Stomach (tissue), 9 donors: ENCODE results near the gene OPCML. TPM values are rescaled to one million over a fixed set of nuclear protein-coding genes. Genes with fewer than 3 reads are reported as not detected.

ENCODE experiments used
- DNase-seq, 2 donors: peaks; one replicate each; pipeline versions ENCODE4 v3.0.0 to v3.0.0-alpha.2; 2013 to 2019
- H3K27ac ChIP-seq, 5 donors: fragments of 200-600 bp in 4 of 5; sonication (generic) in 4 of 5; one replicate each; pipeline ENCODE4 v1.5.1; 2013 to 2019; ENCODE audit warnings: mild to moderate bottlenecking in 1 of 5, moderate library complexity in 1 of 5
- H3K27me3 ChIP-seq, 3 donors: fragments of 200-600 bp; sonication (generic); one replicate each; pipeline ENCODE4 v1.5.1; 2017 to 2019; ENCODE audit warnings: mixed run types in 1 of 3
- H3K36me3 ChIP-seq, 4 donors: fragments of 200-600 bp; sonication (generic); 1 replicate in 3 of 4; 2 replicates in 1 of 4; pipeline ENCODE4 v1.5.1; 2016 to 2019
- H3K4me1 ChIP-seq, 4 donors: fragments of 200-600 bp; sonication (generic); one replicate each; pipeline ENCODE4 v1.5.1; 2016 to 2019
- H3K4me3 ChIP-seq, 4 donors: fragments of 200-600 bp; sonication (generic) in 3 of 4; one replicate each; pipeline ENCODE4 v1.5.1; 2016 to 2019; ENCODE audit warnings: mild to moderate bottlenecking in 1 of 4
- H3K9me3 ChIP-seq, 4 donors: fragments of 200-600 bp; sonication (generic); one replicate each; pipeline ENCODE4 v1.5.1; 2016 to 2019
- CTCF ChIP-seq, 7 experiments: fragments of 450-650 bp in 4 of 7; fragments of 200-600 bp in 3 of 7; sonication (generic) in 3 of 7; IDR thresholded peaks; one replicate each; pipeline ENCODE4 v1.5.1; 2016 to 2019; ENCODE audit warnings: antibody characterized with exemption in 7 of 7, control low read depth in 2 of 7, mild to moderate bottlenecking in 1 of 7
- EP300 ChIP-seq: sonication (generic); formaldehyde crosslinking; IDR thresholded peaks from one replicate; pipeline ENCODE4 v1.6.1; 2017; ENCODE audit warnings: antibody characterized with exemption
- POLR2A ChIP-seq, 4 donors: fragments of 450-650 bp; IDR thresholded peaks; one replicate each; pipeline ENCODE4 v1.6.1; 2016; ENCODE audit warnings: antibody characterized with exemption in 4 of 4, control low read depth in 2 of 4, mild to moderate bottlenecking in 1 of 4, moderate library complexity in 1 of 4
- POLR2AphosphoS5 ChIP-seq, 3 donors: sonication (generic); formaldehyde crosslinking; IDR thresholded peaks; one replicate each; pipeline ENCODE4 v1.6.1; 2016; ENCODE audit warnings: antibody characterized with exemption in 3 of 3
- WGBS, 5 donors: extraction: QIAGEN DNeasy Blood & Tissue Kit in 3 of 5; methylation state at CpG; one replicate each; pipeline versions ENCODE4 v1.1.5 to v1.1.7; 2013 to 2018; 5-methylcytosine and 5-hydroxymethylcytosine counted together
- intact Hi-C: fragments of 100-400 bp; cut with DNase I; formaldehyde crosslinking; loops from one replicate; pipeline ENCODE4 v1.15.1; 2023; ENCODE audit warnings: low total_unique reads
- polyA plus RNA-seq, 3 donors: library from polyadenylated mRNA; stranded (reverse); fragments of 200-250 nt; gene quantifications; one replicate each; pipeline ENCODE4 v1.2.3, GENCODE V29; 2013
- total RNA-seq, 5 donors: library from RNA; depleted of rRNA; stranded (reverse); fragments of >200 nt; gene quantifications; one replicate each; pipeline versions ENCODE4 v1.1.0 to v1.2.3, GENCODE V29; 2014 to 2016
- donor health status: healthy with polysubstance abuse.
- donor health status: Bipolar disorder and iron deficiency.
- donor health status: healthy.

OPCML gene
- total and polyA plus RNA-seq, 8 donors: 0.03 to 0.92 (median 0.55) TPM; not detected in 3

- TF ChIP-seq POLR2AphosphoS5 (IDR thresholded peaks at IDR 0.05) (no peak), EP300 (no peak), POLR2A (IDR thresholded peaks at IDR 0.05) (no peak), CTCF (IDR thresholded peaks at IDR 0.05) (no peak)
- Histone ChIP-seq H3K27me3 (peaks cover 0 to 66% (median 41%) of the 10 kb centered on the region in 3 donors), H3K36me3 (no peaks in the 10 kb centered on the region), H3K27ac (no peak overlapping the region), H3K4me3 (no peak overlapping the region), H3K4me1 (peaks cover under 1 to 11% (median 4%) of the 10 kb centered on the region in 4 donors), H3K9me3 (no peaks in the 10 kb centered on the region)
- 80 to 86% (median 83%) methylated on average over 16 of the region's 16 CpGs for WGBS, 5 donors
- intact Hi-C loops: loop anchor here (10.0 kb wide), 1 partner anchor 757 kb away; no protein-coding TSS in a partner anchor
- no peak for DNase-seq
Observed at GRCh38 chr11:133078012-133078411, 454.3 kb downstream of the OPCML start.

- Histone ChIP-seq H3K27ac (no peak overlapping the region), H3K36me3 (no peaks in the 10 kb centered on the region), H3K9me3 (no peaks in the 10 kb centered on the region), H3K4me1 (peaks cover 0 to 5% (median 0%) of the 10 kb centered on the region in 4 donors), H3K27me3 (peaks cover 0 to 66% (median 27%) of the 10 kb centered on the region in 3 donors), H3K4me3 (no peak overlapping the region)
- DNase-seq: no peak
- no peak for TF ChIP-seq POLR2A (IDR thresholded peaks at IDR 0.05)
- TF ChIP-seq EP300: no peak
- no peak for TF ChIP-seq CTCF (IDR thresholded peaks at IDR 0.05)
- no peak for TF ChIP-seq POLR2AphosphoS5 (IDR thresholded peaks at IDR 0.05)
- WGBS, 5 donors: 62 to 77% (median 69%) methylated on average over 8 of the region's 8 CpGs
- intact Hi-C loops: loop anchor here (10.0 kb wide), 1 partner anchor 759 kb away; no protein-coding TSS in a partner anchor
Observed at GRCh38 chr11:133075351-133075750, 456.9 kb downstream of the OPCML start.

- H3K4me3 ChIP-seq: no peak overlapping the region
- no peak overlapping the region for H3K27ac ChIP-seq
- H3K27me3 ChIP-seq: peaks cover 0 to 59% (median 16%) of the 10 kb centered on the region in 3 donors
- H3K4me1 ChIP-seq: no peaks in the 10 kb centered on the region
- H3K9me3 ChIP-seq: no peaks in the 10 kb centered on the region
- no peak for TF ChIP-seq POLR2A (IDR thresholded peaks at IDR 0.05)
- no peak for DNase-seq
- no peaks in the 10 kb centered on the region for H3K36me3 ChIP-seq
- intact Hi-C loops: loop anchor here (10.0 kb wide), 1 partner anchor 762 kb away; no protein-coding TSS in a partner anchor
- WGBS, 5 donors: 85 to 89% (median 86%) methylated on average over 10 of the region's 10 CpGs
Observed at GRCh38 chr11:133072858-133073582, 459.3 kb downstream of the OPCML start.

- Histone ChIP-seq H3K27me3 (peaks cover 0 to 56% (median 16%) of the 10 kb centered on the region in 3 donors), H3K4me1 (no peaks in the 10 kb centered on the region), H3K36me3 (no peaks in the 10 kb centered on the region), H3K9me3 (no peaks in the 10 kb centered on the region), H3K4me3 (no peak overlapping the region), H3K27ac (no peak overlapping the region)
- intact Hi-C loops: loop anchor here (10.0 kb wide), 1 partner anchor 762 kb away; no protein-coding TSS in a partner anchor
- WGBS, 5 donors: 54 to 62% (median 60%) methylated on average over 7 of the region's 7 CpGs
- TF ChIP-seq CTCF (IDR thresholded peaks at IDR 0.05): no peak
- no peak for TF ChIP-seq POLR2A (IDR thresholded peaks at IDR 0.05)
- TF ChIP-seq POLR2AphosphoS5 (IDR thresholded peaks at IDR 0.05): no peak
- no peak for TF ChIP-seq EP300
- no peak for DNase-seq
Observed at GRCh38 chr11:133072378-133072777, 459.9 kb downstream of the OPCML start.

- intact Hi-C loops: loop anchor here (10.0 kb wide), 1 partner anchor 764 kb away; no protein-coding TSS in a partner anchor
- DNase-seq: no peak
- no peak overlapping the region for H3K27ac ChIP-seq
- no peak overlapping the region for H3K4me3 ChIP-seq
- no peaks in the 10 kb centered on the region for H3K4me1 ChIP-seq
- WGBS, 5 donors: 58 to 70% (median 63%) methylated on average over 3 of the region's 3 CpGs
- peaks cover 0 to 43% (median 16%) of the 10 kb centered on the region in 3 donors for H3K27me3 ChIP-seq
- H3K9me3 ChIP-seq: no peaks in the 10 kb centered on the region
- no peak for TF ChIP-seq EP300
- TF ChIP-seq POLR2AphosphoS5 (IDR thresholded peaks at IDR 0.05): no peak
- TF ChIP-seq POLR2A (IDR thresholded peaks at IDR 0.05): no peak
- TF ChIP-seq CTCF (IDR thresholded peaks at IDR 0.05): no peak
- no peaks in the 10 kb centered on the region for H3K36me3 ChIP-seq
Observed at GRCh38 chr11:133070791-133071190, 461.5 kb downstream of the OPCML start.
